ENCODE results near the gene ENAH. TPM values are rescaled to one million over a fixed set of nuclear protein-coding genes. Genes with fewer than 3 reads are reported as not detected.
A peak's percentile ranks its signal among the peaks of the same experiment; 100 is the strongest.

Gene ENAH
- total RNA-seq, 1 donor from 2014 or later = 749 TPM

GRCh38 chr1:225653463-225654276, 747 bp upstream of the ENAH start:
- Histone ChIP-seq H3K9me3 (ENCODE audit: insufficient read depth, low read depth, low read length) (no peaks in the 10 kb centered on the region), H3K4me2 (ENCODE audit: low read length) (peak overlapping the region; percentile 90), H3K79me2 (ENCODE audit: insufficient read depth, low read length) (peaks cover 47% of the 10 kb centered on the region), H3K27ac (ENCODE audit: low read depth, low read length) (peak overlapping the region; percentile 95), H3K36me3 (ENCODE audit: insufficient read depth, low read length) (no peaks in the 10 kb centered on the region), H3K4me3 (ENCODE audit: insufficient read depth, low read depth, low read length) (peak overlapping the region; percentile 75), H3K9ac (ENCODE audit: low read length) (peak overlapping the region; percentile 97), H3K27me3 (ENCODE audit: insufficient read depth, low read length) (no peaks in the 10 kb centered on the region), H2AFZ (ENCODE audit: low read depth, low read length) (no peak overlapping the region), H3K4me1 (ENCODE audit: insufficient read depth, low read length) (peaks cover 44% of the 10 kb centered on the region), H4K20me1 (ENCODE audit: insufficient read depth, low read length) (peaks cover 17% of the 10 kb centered on the region)
- peak overlapping the region; percentile 97 for H3K4me3 Mint-ChIP-seq (ENCODE audit: unreplicated experiment)
- peak; percentile 72 for DNase-seq (ENCODE audit: low read depth)
- TF ChIP-seq CTCF (IDR thresholded peaks at IDR 0.05; ENCODE audit: insufficient read depth, low read depth, low read length) (no peak), EZH2 (IDR thresholded peaks at IDR 0.05; ENCODE audit: insufficient read depth, low read length) (no peak)
- H3K27ac Mint-ChIP-seq (ENCODE audit: unreplicated experiment) = peak overlapping the region; percentile 100
- peaks cover 15% of the 10 kb centered on the region for H3K36me3 Mint-ChIP-seq (ENCODE audit: low read depth, unreplicated experiment)
- H3K9me3 Mint-ChIP-seq (ENCODE audit: unreplicated experiment) = no peaks in the 10 kb centered on the region
- no peak for FAIRE-seq
- peaks cover 34% of the 10 kb centered on the region for H3K4me1 Mint-ChIP-seq (ENCODE audit: low read depth, unreplicated experiment)
- H3K27me3 Mint-ChIP-seq (ENCODE audit: low read depth, unreplicated experiment) = no peaks in the 10 kb centered on the region

- Histone ChIP-seq H3K27ac (ENCODE audit: low read depth, low read length) (peak overlapping the region; percentile 79), H3K27me3 (ENCODE audit: insufficient read depth, low read length) (no peaks in the 10 kb centered on the region), H3K9me3 (ENCODE audit: insufficient read depth, low read depth, low read length) (no peaks in the 10 kb centered on the region), H2AFZ (ENCODE audit: low read depth, low read length) (peak overlapping the region; percentile 7), H4K20me1 (ENCODE audit: insufficient read depth, low read length) (peaks cover 31% of the 10 kb centered on the region), H3K79me2 (ENCODE audit: insufficient read depth, low read length) (peaks cover 63% of the 10 kb centered on the region), H3K9ac (ENCODE audit: low read length) (peak overlapping the region; percentile 99), H3K4me3 (ENCODE audit: insufficient read depth, low read depth, low read length) (peak overlapping the region; percentile 80), H3K4me1 (ENCODE audit: insufficient read depth, low read length) (peaks cover 34% of the 10 kb centered on the region), H3K4me2 (ENCODE audit: low read length) (peak overlapping the region; percentile 84), H3K36me3 (ENCODE audit: insufficient read depth, low read length) (no peaks in the 10 kb centered on the region)
- peaks cover 24% of the 10 kb centered on the region for H3K36me3 Mint-ChIP-seq (ENCODE audit: low read depth, unreplicated experiment)
- FAIRE-seq (no peak), DNase-seq (ENCODE audit: low read depth) (peak; percentile 30)
- peak overlapping the region; percentile 96 for H3K4me3 Mint-ChIP-seq (ENCODE audit: unreplicated experiment)
- no peaks in the 10 kb centered on the region for H3K27me3 Mint-ChIP-seq (ENCODE audit: low read depth, unreplicated experiment)
- no peaks in the 10 kb centered on the region for H3K9me3 Mint-ChIP-seq (ENCODE audit: unreplicated experiment)
- TF ChIP-seq EZH2 (IDR thresholded peaks at IDR 0.05; ENCODE audit: insufficient read depth, low read length) = no peak
- no peak for TF ChIP-seq CTCF (IDR thresholded peaks at IDR 0.05; ENCODE audit: insufficient read depth, low read depth, low read length)
- peaks cover 23% of the 10 kb centered on the region for H3K4me1 Mint-ChIP-seq (ENCODE audit: low read depth, unreplicated experiment)
- H3K27ac Mint-ChIP-seq (ENCODE audit: unreplicated experiment) = peak overlapping the region; percentile 95
These were observed 823 bp downstream of the ENAH start for GRCh38 chr1:225651872-225652728.
